ENCODE data around the gene POLR1G.

POLR1G gene

DNA sequence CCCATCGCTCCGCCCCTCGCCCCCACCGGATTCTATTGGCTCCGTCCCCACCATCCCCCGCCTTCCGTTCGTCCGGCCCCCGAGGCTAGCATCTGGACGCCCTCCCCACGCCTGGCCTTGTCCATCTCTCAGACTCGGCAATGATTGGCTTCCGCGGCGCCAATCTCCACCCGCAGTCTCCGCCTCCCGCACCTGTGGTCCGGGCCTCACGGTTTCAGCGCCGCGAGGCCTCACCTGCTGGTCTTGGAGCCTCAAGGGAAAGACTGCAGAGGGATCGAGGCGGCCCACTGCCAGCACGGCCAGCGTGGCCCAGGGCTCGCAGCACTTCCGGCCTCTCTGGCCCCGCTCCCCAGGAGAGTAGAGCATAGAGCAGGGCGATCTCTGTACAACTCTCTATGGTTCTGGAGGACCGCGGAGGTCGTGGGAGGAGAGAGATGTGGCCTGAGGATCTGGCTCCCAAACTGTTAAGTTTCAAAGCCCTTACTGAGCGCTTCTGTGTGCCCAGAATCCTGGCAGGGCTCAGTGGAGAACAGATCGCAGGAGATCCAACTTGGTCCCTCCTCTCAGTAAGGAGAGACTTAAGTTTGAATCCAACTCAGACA lies 17.2 kb downstream of the POLR1G start, which contains the start of gene ERCC1 (continued):
- TF ChIP-seq, protein P1, sequence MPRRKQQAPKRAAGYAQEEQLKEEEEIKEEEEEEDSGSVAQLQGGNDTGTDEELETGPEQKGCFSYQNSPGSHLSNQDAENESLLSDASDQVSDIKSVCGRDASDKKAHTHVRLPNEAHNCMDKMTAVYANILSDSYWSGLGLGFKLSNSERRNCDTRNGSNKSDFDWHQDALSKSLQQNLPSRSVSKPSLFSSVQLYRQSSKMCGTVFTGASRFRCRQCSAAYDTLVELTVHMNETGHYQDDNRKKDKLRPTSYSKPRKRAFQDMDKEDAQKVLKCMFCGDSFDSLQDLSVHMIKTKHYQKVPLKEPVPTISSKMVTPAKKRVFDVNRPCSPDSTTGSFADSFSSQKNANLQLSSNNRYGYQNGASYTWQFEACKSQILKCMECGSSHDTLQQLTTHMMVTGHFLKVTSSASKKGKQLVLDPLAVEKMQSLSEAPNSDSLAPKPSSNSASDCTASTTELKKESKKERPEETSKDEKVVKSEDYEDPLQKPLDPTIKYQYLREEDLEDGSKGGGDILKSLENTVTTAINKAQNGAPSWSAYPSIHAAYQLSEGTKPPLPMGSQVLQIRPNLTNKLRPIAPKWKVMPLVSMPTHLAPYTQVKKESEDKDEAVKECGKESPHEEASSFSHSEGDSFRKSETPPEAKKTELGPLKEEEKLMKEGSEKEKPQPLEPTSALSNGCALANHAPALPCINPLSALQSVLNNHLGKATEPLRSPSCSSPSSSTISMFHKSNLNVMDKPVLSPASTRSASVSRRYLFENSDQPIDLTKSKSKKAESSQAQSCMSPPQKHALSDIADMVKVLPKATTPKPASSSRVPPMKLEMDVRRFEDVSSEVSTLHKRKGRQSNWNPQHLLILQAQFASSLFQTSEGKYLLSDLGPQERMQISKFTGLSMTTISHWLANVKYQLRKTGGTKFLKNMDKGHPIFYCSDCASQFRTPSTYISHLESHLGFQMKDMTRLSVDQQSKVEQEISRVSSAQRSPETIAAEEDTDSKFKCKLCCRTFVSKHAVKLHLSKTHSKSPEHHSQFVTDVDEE (CRISPR knock-in tag; IDR thresholded peaks at IDR 0.05) = peak; percentile 37; the same call in 1 of the 2 replicates
- TF ChIP-seq ZNF565 (CRISPR knock-in tag; conservative IDR thresholded peaks at IDR 0.05; ENCODE audit: low read depth) (no peak), ISL1 (CRISPR knock-in tag; IDR thresholded peaks at IDR 0.05) (no peak), ZNF70 (CRISPR knock-in tag; IDR thresholded peaks at IDR 0.05) (no peak), ZFP30 (CRISPR knock-in tag; IDR thresholded peaks at IDR 0.05) (no peak), PPARA (CRISPR knock-in tag; IDR thresholded peaks at IDR 0.05; ENCODE audit: borderline replicate concordance) (no peak), ZFP3 (CRISPR knock-in tag; IDR thresholded peaks at IDR 0.05) (no peak)

DNA sequence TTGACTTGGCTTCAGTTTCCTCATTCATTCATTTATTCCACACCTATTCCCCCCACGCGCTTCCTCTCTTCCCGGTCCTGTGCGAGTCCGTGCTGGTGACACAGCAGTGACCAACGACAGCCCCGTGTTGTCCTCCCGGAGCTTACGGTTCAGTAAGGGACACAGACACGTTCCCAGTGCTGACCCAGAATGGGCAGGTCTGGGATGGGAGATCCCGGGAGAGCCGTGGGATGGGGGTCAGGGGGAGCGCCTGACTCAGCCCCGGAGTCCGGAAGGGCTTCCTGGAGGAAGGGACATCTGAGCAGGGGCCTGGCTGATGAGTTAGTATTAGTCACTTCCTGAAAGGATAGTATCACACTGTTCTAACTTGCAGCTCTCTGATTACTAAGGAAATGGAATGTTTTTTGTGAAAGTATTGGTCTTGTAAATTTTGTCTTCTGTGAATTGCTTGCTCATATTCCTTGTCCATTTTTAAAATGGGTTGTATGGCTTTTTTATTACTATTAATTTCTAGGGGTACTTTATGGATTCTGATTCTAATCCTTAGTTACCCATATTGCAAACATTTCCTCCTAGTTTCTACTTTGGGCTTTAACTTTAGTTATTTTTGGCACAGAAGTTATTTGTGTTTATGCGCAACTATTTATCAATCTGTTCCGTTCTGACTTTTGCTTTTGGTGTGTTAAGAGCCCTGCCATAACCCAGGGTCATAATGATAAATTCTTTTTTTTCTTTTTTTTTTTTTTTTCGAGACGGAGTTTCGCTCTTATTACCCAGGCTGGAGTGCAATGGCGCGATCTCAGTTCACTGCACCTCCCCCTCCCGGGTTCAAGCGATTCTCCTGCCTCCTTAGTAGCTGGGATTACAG lies 18.0 kb downstream of the POLR1G start:
- TF ChIP-seq, protein P2, sequence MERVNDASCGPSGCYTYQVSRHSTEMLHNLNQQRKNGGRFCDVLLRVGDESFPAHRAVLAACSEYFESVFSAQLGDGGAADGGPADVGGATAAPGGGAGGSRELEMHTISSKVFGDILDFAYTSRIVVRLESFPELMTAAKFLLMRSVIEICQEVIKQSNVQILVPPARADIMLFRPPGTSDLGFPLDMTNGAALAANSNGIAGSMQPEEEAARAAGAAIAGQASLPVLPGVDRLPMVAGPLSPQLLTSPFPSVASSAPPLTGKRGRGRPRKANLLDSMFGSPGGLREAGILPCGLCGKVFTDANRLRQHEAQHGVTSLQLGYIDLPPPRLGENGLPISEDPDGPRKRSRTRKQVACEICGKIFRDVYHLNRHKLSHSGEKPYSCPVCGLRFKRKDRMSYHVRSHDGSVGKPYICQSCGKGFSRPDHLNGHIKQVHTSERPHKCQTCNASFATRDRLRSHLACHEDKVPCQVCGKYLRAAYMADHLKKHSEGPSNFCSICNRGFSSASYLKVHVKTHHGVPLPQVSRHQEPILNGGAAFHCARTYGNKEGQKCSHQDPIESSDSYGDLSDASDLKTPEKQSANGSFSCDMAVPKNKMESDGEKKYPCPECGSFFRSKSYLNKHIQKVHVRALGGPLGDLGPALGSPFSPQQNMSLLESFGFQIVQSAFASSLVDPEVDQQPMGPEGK (CRISPR knock-in tag; IDR thresholded peaks at IDR 0.05; ENCODE audit: borderline replicate concordance) = peak; percentile 81; the same call in 1 of the 2 replicates
- TF ChIP-seq ZNF70 (CRISPR knock-in tag; IDR thresholded peaks at IDR 0.05) = 0 out of 2 replicates have a peak, but pooled peaks have one; percentile 5
- 0 out of 2 replicates have a peak, but pooled peaks have one; percentile 23 for TF ChIP-seq TOX (CRISPR knock-in tag; IDR thresholded peaks at IDR 0.05; ENCODE audit: borderline replicate concordance)
- TF ChIP-seq ISL1 (CRISPR knock-in tag; IDR thresholded peaks at IDR 0.05) = peak; percentile 5; the same call in 1 of the 2 replicates
- TF ChIP-seq, protein P3, sequence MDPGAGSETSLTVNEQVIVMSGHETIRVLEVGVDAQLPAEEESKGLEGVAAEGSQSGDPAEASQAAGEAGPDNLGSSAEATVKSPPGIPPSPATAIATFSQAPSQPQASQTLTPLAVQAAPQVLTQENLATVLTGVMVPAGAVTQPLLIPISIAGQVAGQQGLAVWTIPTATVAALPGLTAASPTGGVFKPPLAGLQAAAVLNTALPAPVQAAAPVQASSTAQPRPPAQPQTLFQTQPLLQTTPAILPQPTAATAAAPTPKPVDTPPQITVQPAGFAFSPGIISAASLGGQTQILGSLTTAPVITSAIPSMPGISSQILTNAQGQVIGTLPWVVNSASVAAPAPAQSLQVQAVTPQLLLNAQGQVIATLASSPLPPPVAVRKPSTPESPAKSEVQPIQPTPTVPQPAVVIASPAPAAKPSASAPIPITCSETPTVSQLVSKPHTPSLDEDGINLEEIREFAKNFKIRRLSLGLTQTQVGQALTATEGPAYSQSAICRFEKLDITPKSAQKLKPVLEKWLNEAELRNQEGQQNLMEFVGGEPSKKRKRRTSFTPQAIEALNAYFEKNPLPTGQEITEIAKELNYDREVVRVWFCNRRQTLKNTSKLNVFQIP (CRISPR knock-in tag; IDR thresholded peaks at IDR 0.05; ENCODE audit: borderline replicate concordance, low read depth) = 0 out of 2 replicates have a peak, but pooled peaks have one; percentile 81
- no peak for TF ChIP-seq PPARA (CRISPR knock-in tag; IDR thresholded peaks at IDR 0.05; ENCODE audit: borderline replicate concordance)
- TF ChIP-seq GLIS3 (CRISPR knock-in tag; IDR thresholded peaks at IDR 0.05) = no peak
- peak; percentile 78 for ATAC-seq

DNA sequence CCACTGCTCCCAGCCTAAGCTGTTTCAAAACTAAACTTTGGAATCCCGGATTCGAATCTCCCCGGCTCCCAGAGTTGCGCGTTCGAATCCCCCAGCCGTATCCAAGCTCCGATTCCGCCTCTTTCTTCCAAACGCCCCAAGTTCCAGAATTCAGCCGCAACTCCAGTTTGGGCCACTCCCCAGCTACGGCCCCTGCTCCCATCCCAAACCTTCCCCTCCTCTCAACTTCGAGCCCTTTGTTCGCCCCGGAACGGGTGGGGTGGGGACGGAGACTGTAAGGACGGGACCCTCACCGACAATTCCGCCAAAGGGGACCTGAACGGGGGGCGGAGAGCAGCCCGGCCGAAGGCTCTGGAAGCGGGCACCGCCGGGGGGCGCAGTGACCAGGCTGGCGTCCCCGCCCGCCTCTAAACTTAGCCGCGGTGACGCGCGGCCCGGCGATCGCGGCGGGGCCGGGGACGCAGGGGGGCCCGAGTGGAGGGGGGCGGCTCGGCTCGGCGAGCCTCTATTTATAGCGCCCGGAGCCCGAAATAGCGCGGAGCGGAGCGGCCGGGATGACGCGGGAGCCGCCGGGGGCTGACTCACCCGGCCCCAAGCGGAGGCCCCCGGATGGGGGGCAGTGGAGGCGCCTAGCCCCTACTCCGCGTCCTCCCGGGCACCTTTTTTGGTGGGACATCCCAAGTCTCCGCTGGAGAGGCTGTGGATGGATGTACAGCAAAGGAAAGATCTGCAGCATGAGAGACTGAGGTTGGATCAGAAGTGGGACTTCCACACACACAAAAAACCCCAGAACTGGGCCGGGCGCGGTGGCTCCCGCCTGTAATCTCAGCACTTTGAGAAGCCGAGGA lies 22.2 kb downstream of the POLR1G start:
- peak; percentile 9 for ATAC-seq
- TF ChIP-seq, protein P3 (CRISPR knock-in tag; IDR thresholded peaks at IDR 0.05; ENCODE audit: borderline replicate concordance, low read depth) = no peak
- no peak for TF ChIP-seq GLIS3 (CRISPR knock-in tag; IDR thresholded peaks at IDR 0.05)
- TF ChIP-seq, protein P1 (CRISPR knock-in tag; IDR thresholded peaks at IDR 0.05) = no peak
- TF ChIP-seq ZFP30 (CRISPR knock-in tag; IDR thresholded peaks at IDR 0.05) = no peak
- no peak for TF ChIP-seq RARB (CRISPR knock-in tag; IDR thresholded peaks at IDR 0.05)
- no peak for TF ChIP-seq ARNTL (CRISPR knock-in tag; IDR thresholded peaks at IDR 0.05; ENCODE audit: borderline replicate concordance, low read depth)
- TF ChIP-seq, protein P4, sequence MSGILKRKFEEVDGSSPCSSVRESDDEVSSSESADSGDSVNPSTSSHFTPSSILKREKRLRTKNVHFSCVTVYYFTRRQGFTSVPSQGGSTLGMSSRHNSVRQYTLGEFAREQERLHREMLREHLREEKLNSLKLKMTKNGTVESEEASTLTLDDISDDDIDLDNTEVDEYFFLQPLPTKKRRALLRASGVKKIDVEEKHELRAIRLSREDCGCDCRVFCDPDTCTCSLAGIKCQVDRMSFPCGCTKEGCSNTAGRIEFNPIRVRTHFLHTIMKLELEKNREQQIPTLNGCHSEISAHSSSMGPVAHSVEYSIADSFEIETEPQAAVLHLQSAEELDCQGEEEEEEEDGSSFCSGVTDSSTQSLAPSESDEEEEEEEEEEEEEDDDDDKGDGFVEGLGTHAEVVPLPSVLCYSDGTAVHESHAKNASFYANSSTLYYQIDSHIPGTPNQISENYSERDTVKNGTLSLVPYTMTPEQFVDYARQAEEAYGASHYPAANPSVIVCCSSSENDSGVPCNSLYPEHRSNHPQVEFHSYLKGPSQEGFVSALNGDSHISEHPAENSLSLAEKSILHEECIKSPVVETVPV (CRISPR knock-in tag; IDR thresholded peaks at IDR 0.05) = no peak
- TF ChIP-seq ZNF565 (CRISPR knock-in tag; conservative IDR thresholded peaks at IDR 0.05; ENCODE audit: low read depth) = no peak
- TF ChIP-seq, protein P2 (CRISPR knock-in tag; IDR thresholded peaks at IDR 0.05; ENCODE audit: borderline replicate concordance) = no peak
- TF ChIP-seq, protein P5, sequence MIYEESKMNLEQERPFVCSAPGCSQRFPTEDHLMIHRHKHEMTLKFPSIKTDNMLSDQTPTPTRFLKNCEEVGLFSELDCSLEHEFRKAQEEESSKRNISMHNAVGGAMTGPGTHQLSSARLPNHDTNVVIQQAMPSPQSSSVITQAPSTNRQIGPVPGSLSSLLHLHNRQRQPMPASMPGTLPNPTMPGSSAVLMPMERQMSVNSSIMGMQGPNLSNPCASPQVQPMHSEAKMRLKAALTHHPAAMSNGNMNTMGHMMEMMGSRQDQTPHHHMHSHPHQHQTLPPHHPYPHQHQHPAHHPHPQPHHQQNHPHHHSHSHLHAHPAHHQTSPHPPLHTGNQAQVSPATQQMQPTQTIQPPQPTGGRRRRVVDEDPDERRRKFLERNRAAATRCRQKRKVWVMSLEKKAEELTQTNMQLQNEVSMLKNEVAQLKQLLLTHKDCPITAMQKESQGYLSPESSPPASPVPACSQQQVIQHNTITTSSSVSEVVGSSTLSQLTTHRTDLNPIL (CRISPR knock-in tag; IDR thresholded peaks at IDR 0.05; ENCODE audit: low read depth) = no peak

Data from SK-N-SH treated with all-trans-retinoic acid at 6 μM for 48 hours (cell line).